GM18502 (cell line): Measurements from ENCODE around the gene NKX6-2.
"Not testable (repeated sequence)": the region's sequence is repeated elsewhere in the genome, so short reads cannot be mapped to it uniquely, and the experiment has no call there.

Experiments used
- ATAC-seq: cut with Tn5 transposase; IDR thresholded peaks from one replicate; pipeline ENCODE4 v1.9.1; 2021; ENCODE audit warnings: mild to moderate bottlenecking; ENCODE audit not compliant: unreplicated experiment, poor library complexity

NKX6-2 gene

GRCh38 chr10:132743196-132743924 is 42.6 kb downstream of the NKX6-2 start:
- not testable (repeated sequence) for ATAC-seq

GRCh38 chr10:132742837-132743194 is 43.1 kb downstream of the NKX6-2 start:
- ATAC-seq, result no peak

- ATAC-seq, result no peak
These were observed 43.6 kb downstream of the NKX6-2 start for GRCh38 chr10:132742167-132742836.

- ATAC-seq, result no peak
These were observed 45.4 kb downstream of the NKX6-2 start for GRCh38 chr10:132740588-132740987.

GRCh38 chr10:132739225-132739613 is 46.7 kb downstream of the NKX6-2 start:
- no peak for ATAC-seq

GRCh38 chr10:132738454-132739224 is 47.3 kb downstream of the NKX6-2 start:
- ATAC-seq, result no peak

GRCh38 chr10:132737390-132738048 is 48.4 kb downstream of the NKX6-2 start:
- ATAC-seq, result no peak

GRCh38 chr10:132735923-132736391 is 50.0 kb downstream of the NKX6-2 start:
- no peak for ATAC-seq

GRCh38 chr10:132735341-132735775 is 50.6 kb downstream of the NKX6-2 start:
- no peak for ATAC-seq

GRCh38 chr10:132733926-132734325 is 52.0 kb downstream of the NKX6-2 start:
- no peak for ATAC-seq
